HG03432 (cell line): ENCODE measurements around the gene CYP17A1.

Experiments
- ATAC-seq: cut with Tn5 transposase; IDR thresholded peaks from one replicate; pipeline ENCODE4 v1.9.1; 2021; ENCODE audit warnings: mild to moderate bottlenecking, moderate library complexity; ENCODE audit not compliant: unreplicated experiment

CYP17A1 gene

GRCh38 chr10:102811346-102811745 lies 25.9 kb downstream of the CYP17A1 start:
- no peak for ATAC-seq

GRCh38 chr10:102808380-102808779 lies 28.8 kb downstream of the CYP17A1 start:
- ATAC-seq = no peak

GRCh38 chr10:102804382-102805055 lies 32.7 kb downstream of the CYP17A1 start:
- no peak for ATAC-seq

GRCh38 chr10:102802920-102803534 lies 34.2 kb downstream of the CYP17A1 start:
- no peak for ATAC-seq

GRCh38 chr10:102801978-102802377 lies 35.2 kb downstream of the CYP17A1 start:
- ATAC-seq = no peak

GRCh38 chr10:102801496-102801895 lies 35.7 kb downstream of the CYP17A1 start:
- ATAC-seq = no peak

GRCh38 chr10:102800611-102801335 lies 36.4 kb downstream of the CYP17A1 start:
- ATAC-seq = no peak

- no peak for ATAC-seq
Measured at GRCh38 chr10:102799691-102800471, 37.3 kb downstream of the CYP17A1 start.

- peak; percentile 97 for ATAC-seq
Measured at GRCh38 chr10:102796407-102797176, 40.6 kb downstream of the CYP17A1 start.

GRCh38 chr10:102795453-102796406 lies 41.5 kb downstream of the CYP17A1 start:
- ATAC-seq = peak; percentile 30

GRCh38 chr10:102791754-102792395 lies 45.3 kb downstream of the CYP17A1 start:
- ATAC-seq = no peak

- ATAC-seq = no peak
Measured at GRCh38 chr10:102785818-102786217, 51.4 kb downstream of the CYP17A1 start.

- no peak for ATAC-seq
Measured at GRCh38 chr10:102783568-102783967, 53.6 kb downstream of the CYP17A1 start.

GRCh38 chr10:102782673-102783551 lies 54.3 kb downstream of the CYP17A1 start:
- no peak for ATAC-seq

GRCh38 chr10:102781921-102782557 lies 55.2 kb downstream of the CYP17A1 start:
- no peak for ATAC-seq

- ATAC-seq = no peak
Measured at GRCh38 chr10:102781090-102781920, 55.9 kb downstream of the CYP17A1 start.
